GM12891 (cell line): ENCODE data around the gene CD300E.
"Not testable (repeated sequence)": the region's sequence is repeated elsewhere in the genome, so short reads cannot be mapped to it uniquely, and the experiment has no call there.

ENCODE experiments used
- DNase-seq: peaks from one replicate; pipeline ENCODE4 v3.0.0; 2011; ENCODE audit warnings: low spot score; ENCODE audit not compliant: insufficient read length
- FAIRE-seq: peaks from 2 replicates; lab custom pipeline; 2011; peaks lifted over from hg19 to GRCh38; lab: Jason Lieb, UNC
- PAX5 ChIP-seq: IDR thresholded peaks from 2 replicates; pipeline ENCODE4 v1.6.1; 2011; ENCODE audit warnings: low read length, moderate library complexity, mild to moderate bottlenecking; ENCODE audit not compliant: insufficient read depth, severe bottlenecking
- POLR2A ChIP-seq: IDR thresholded peaks from 2 replicates; pipeline ENCODE4 v1.6.1; 2011; ENCODE audit warnings: low read depth, low read length, control low read depth
- POLR2AphosphoS5 ChIP-seq: IDR thresholded peaks from 2 replicates; pipeline ENCODE4 v1.6.1; 2011; ENCODE audit warnings: low read depth, low read length, control low read depth
- POU2F2 ChIP-seq: IDR thresholded peaks from 2 replicates; pipeline ENCODE4 v1.6.1; 2011; ENCODE audit warnings: low read depth, mild to moderate bottlenecking, control low read depth, low read length, moderate library complexity
- SPI1 ChIP-seq: IDR thresholded peaks from 2 replicates; pipeline ENCODE4 v1.6.1; 2011; ENCODE audit warnings: low read depth, low read length, control low read depth
- TAF1 ChIP-seq: IDR thresholded peaks from 2 replicates; pipeline ENCODE4 v1.6.1; 2011; ENCODE audit warnings: low read depth, low read length, control low read depth

Gene CD300E

GRCh38 chr17:74637926-74638325 lies 14.4 kb upstream of the CD300E start:
- TF ChIP-seq POU2F2 (no peak), SPI1 (peak; percentile 79)
- DNase-seq (no peak), FAIRE-seq (peak; percentile 77)

- TF ChIP-seq SPI1 (no peak), TAF1 (no peak), POLR2AphosphoS5 (no peak), POLR2A (no peak), POU2F2 (no peak), PAX5 (no peak)
- FAIRE-seq (no peak), DNase-seq (no peak)
These were observed 13.7 kb upstream of the CD300E start for GRCh38 chr17:74637265-74637664.

DNA sequence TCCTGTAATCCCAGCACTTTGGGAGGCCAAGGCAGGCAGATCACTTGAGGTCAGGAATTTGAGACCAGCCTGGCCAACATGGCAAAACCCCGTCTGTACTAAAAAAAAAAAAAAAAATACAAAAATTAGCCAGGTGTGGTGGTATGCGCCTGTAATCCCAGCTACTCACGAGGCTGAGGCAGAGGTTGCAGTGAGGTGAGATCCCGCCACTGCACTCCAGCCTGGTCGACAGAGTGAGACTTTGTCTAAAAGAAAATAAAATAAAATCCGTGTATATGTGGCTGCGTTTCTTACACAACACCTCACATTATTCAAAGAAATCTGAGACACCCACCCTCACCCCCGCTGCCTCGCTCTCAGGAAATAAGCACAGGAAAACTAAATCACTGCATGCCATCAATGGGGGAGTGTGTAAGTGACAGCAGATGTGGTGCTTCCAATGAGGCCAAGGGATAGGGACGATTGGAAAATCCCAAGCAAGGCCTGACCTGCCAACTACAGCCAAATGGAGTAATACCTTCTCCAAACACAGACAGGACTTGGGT lies 13.1 kb upstream of the CD300E start:
- not testable (repeated sequence) for DNase-seq, FAIRE-seq

DNA sequence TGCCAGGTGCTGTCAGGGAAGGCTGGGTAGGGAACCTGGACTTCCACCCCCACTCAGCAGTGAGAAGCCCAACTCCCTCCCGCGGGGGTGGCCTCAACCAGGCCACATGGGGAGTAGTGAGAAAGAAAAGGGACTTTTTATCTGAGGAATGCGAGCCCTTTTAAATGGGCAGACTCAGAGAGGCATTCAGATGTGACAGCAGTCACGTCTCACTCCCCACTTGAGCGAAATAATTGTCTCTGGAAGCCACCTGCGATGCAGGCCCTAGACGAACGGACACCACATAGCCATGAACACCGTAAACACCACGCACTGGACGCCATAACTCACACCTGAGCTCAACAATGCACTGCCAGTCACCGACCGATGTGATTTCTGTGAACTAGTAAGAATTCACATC lies 11.9 kb upstream of the CD300E start:
- no peak for DNase-seq
- FAIRE-seq = peak; percentile 45

DNA sequence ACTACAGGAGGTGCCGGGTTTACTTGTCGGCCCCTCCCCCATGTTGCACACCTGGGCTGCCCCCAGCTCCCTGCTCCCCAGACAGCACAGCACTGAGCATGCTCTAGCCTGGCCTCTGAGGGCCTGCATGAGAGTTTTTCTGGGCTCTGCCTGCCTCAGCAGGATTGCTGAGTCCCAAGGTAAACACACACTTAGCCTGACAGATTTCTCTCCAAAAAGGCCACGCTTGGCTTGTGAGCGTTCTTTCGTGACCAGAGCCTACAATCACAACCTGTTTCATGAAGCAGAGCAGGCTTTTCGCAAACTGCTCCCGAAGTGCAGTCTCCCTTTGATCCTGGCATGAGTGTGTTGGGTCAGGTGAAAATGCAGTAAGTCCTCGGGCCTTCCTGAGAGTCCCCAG lies 9.8 kb upstream of the CD300E start:
- no peak for DNase-seq

More for the DNA sequence above, 11.9 kb upstream of the CD300E start:
- no peak for TF ChIP-seq POLR2A
- no peak for TF ChIP-seq POU2F2
- TF ChIP-seq PAX5 = no peak
- no peak for TF ChIP-seq POLR2AphosphoS5
- TF ChIP-seq SPI1 = no peak
- TF ChIP-seq TAF1 = no peak

DNA sequence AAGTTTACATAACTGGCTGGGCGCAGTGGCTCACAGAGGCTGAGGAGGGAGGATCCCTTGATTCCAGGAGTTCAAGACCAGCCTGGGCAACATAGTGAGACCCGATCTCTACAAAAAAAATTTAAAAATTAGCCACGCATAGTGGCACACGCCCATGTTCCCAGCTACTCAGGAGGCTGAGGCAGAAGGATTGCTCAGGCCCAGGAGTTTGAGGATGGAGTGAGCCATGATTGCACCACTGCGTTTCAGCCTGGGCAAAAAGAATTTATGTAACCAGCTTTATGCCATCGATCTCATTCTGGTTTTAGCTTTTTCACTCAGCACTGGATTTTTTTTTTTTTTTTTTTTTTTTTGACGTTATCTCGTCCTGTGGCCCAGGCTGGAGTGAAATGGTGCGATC lies 9.1 kb upstream of the CD300E start:
- TF ChIP-seq POLR2AphosphoS5 (no peak), TAF1 (no peak), PAX5 (no peak), SPI1 (no peak), POU2F2 (no peak)
- FAIRE-seq = no peak
- no peak for DNase-seq

More for the DNA sequence above, 9.8 kb upstream of the CD300E start:
- FAIRE-seq = peak; percentile 31
- TF ChIP-seq PAX5 = no peak
- no peak for TF ChIP-seq POLR2A
- TF ChIP-seq SPI1 = no peak
- TF ChIP-seq POU2F2 = no peak
- no peak for TF ChIP-seq TAF1
- no peak for TF ChIP-seq POLR2AphosphoS5

- DNase-seq (no peak), FAIRE-seq (peak; percentile 65)
- no peak for TF ChIP-seq POLR2A
- peak; percentile 48; the same call in 1 of the 2 replicates for TF ChIP-seq SPI1
- TF ChIP-seq POLR2AphosphoS5 = no peak
- no peak for TF ChIP-seq PAX5
- TF ChIP-seq POU2F2 = no peak
- no peak for TF ChIP-seq TAF1
These were observed 8.2 kb upstream of the CD300E start for GRCh38 chr17:74631468-74632450.

DNA sequence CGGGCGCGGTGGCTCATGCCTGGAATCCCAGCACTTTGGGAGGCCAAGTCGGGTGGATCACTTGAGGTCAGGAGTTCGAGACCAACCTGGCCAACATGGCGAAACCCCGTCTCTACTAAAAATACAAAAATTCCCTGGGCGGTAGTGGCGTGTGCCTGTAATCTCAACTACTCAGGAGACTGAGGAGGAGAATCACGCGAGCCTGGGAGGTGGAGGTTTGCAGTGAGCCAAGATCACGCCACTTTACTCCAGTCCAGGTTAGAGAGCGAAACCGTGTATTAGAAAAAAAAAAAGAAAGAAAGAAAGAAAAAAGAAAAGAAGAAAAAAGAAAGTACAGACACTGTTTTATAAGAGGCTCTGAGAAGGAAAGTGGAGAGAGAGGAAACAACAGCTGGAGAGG lies 6.7 kb upstream of the CD300E start:
- not testable (repeated sequence) for FAIRE-seq

DNA sequence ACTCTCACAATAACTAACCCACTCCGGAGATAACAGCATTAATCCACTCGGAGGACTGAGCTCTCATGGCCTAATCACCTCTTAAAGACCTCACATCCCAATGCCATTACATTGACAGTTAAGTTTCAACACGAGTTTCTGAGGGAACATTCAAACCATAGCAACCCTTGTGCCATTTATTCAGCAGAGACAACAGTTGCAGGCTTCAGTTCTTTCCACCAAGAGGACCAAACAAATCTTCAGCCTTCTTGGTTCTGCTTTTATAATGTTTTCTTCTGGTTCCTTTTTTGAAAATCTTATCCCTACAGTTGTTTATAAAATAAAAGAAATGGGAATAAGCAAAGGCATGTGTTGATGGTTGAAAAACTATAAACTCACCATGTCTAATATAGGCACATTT lies 2.1 kb upstream of the CD300E start:
- FAIRE-seq (no peak), DNase-seq (no peak)
- TF ChIP-seq POLR2A (no peak), POLR2AphosphoS5 (no peak), SPI1 (no peak), POU2F2 (no peak), PAX5 (no peak), TAF1 (no peak)

More for the DNA sequence above, 6.7 kb upstream of the CD300E start:
- DNase-seq = not testable (repeated sequence)

DNA sequence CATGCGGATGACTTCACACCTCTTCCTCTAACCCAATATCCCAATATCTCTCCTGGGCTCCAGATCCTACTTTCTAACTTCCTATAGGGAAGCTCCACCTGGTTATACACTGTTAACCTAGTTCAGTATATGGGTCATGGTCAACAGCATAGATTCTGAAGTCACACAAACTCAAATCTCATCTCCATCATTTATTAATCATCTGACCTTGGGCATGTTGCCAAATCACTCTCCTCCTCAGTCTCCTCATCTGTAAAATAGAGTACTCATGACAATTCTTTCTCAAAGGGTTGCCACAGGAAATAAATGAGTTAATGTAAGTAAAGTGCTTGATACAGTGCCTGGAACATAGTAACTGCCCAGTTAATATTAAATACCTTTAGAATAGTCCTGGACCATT lies 593 bp upstream of the CD300E start:
- FAIRE-seq = no peak
- no peak for DNase-seq
- TF ChIP-seq SPI1 = no peak
- TF ChIP-seq PAX5 = no peak
- TF ChIP-seq POU2F2 = no peak
- TF ChIP-seq POLR2A = no peak
- no peak for TF ChIP-seq POLR2AphosphoS5
- no peak for TF ChIP-seq TAF1
